Gastrocnemius medialis (tissue), 4 donors: Measurements from ENCODE around the gene C11orf52. TPM values are rescaled to one million over a fixed set of nuclear protein-coding genes. Genes with fewer than 3 reads are reported as not detected.
"Not testable (repeated sequence)": the region's sequence is repeated elsewhere in the genome, so short reads cannot be mapped to it uniquely, and the experiment has no call there.

Source experiments
- ATAC-seq, 2 donors: fragments of 150-250 bp; one replicate each; pipeline ENCODE4 v1.9.1; 2016
- DNase-seq, 2 donors: peaks; one replicate each; pipeline ENCODE4 v3.0.0-alpha.2; 2019
- H3K27ac ChIP-seq, 4 donors: fragments of 200-600 bp; sonication (generic); 1 replicate in 1 of 4; 2 replicates in 3 of 4; pipeline ENCODE4 v1.5.1; 2016 to 2018; ENCODE audit warnings: mild to moderate bottlenecking in 2 of 4, moderate library complexity in 1 of 4
- H3K27me3 ChIP-seq, 3 donors: fragments of 200-600 bp; sonication (generic) in 2 of 3; 1 replicate in 1 of 3; 2 replicates in 2 of 3; pipeline versions ENCODE4 v1.5.1 to v1.6.0; 2016 to 2019; ENCODE audit warnings: mild to moderate bottlenecking in 1 of 3, moderate library complexity in 1 of 3
- H3K36me3 ChIP-seq, 2 donors: fragments of 200-600 bp; sonication (generic) in 1 of 2; one replicate each; pipeline ENCODE4 v1.5.1; 2017 to 2018
- H3K4me1 ChIP-seq, 2 donors: fragments of 200-600 bp; sonication (generic) in 1 of 2; one replicate each; pipeline ENCODE4 v1.5.1; 2016 to 2017; ENCODE audit warnings: mild to moderate bottlenecking in 2 of 2
- H3K4me3 ChIP-seq, 4 donors: fragments of 200-600 bp; sonication (generic) in 3 of 4; 1 replicate in 1 of 4; 2 replicates in 3 of 4; pipeline ENCODE4 v1.5.1; 2016 to 2019; ENCODE audit warnings: mild to moderate bottlenecking in 2 of 4
- H3K9me3 ChIP-seq, 3 donors: fragments of 200-600 bp; sonication (generic) in 2 of 3; 1 replicate in 1 of 3; 2 replicates in 2 of 3; pipeline ENCODE4 v1.5.1; 2016 to 2019
- POLR2A ChIP-seq, 2 donors: fragments of 450-650 bp; IDR thresholded peaks; one replicate each; pipeline ENCODE4 v1.6.1; 2017; ENCODE audit warnings: antibody characterized with exemption in 2 of 2, mild to moderate bottlenecking in 2 of 2, moderate library complexity in 2 of 2
- in situ Hi-C, 4 donors: fragments of 200-750 bp; cut with MboI; loops; one replicate each; pipeline versions ENCODE4 v1.15.0 to v1.8.0; 2017; ENCODE audit warnings: low sequenced_read_pairs in 4 of 4
- intact Hi-C: fragments of 100-400 bp; cut with DNase I; formaldehyde crosslinking; loops from one replicate; pipeline ENCODE4 v1.15.1; 2023; ENCODE audit warnings: low total_unique reads
- total RNA-seq, 4 donors: library from RNA; depleted of rRNA; stranded (reverse); fragments of >200 nt; gene quantifications; one replicate each; pipeline versions ENCODE4 v1.1.0 to v1.2.3, GENCODE V29; 2016
- TF ChIP-seq, protein P1 (sequence below), 5 experiments: fragments of 450-650 bp in 3 of 5; fragments of 200-600 bp in 2 of 5; sonication (generic) in 2 of 5; IDR thresholded peaks in 4 of 5; conservative IDR thresholded peaks in 1 of 5; 1 replicate in 4 of 5; 2 replicates in 1 of 5; pipeline ENCODE4 v1.5.1; 2016 to 2019; ENCODE audit warnings: antibody characterized with exemption in 5 of 5, mild to moderate bottlenecking in 3 of 5, moderate library complexity in 3 of 5

C11orf52 gene
- total RNA-seq, 4 donors from 2014 or later = 6.3 to 23.8 (median 11.9) TPM

DNA sequence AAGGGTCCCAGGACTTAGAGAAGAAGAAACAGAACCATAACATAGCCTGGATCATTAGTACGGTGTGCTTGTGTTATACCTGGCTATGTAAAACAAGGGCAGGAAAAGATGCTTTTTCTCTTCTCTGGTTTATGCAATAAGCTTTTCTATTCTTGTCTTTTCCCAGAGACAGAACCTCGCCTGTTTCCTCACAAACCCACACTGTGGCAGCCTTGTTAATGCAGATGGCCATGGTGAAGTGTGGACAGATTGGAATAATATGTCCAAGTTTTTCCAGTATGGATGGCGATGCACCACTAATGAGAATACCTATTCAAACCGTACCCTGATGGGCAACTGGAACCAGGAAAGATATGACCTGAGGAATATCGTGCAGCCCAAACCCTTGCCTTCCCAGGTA is 36.5 kb upstream of the C11orf52 start:
- no peak overlapping the region for H3K4me3 ChIP-seq
- H3K27me3 ChIP-seq = no peaks in the 10 kb centered on the region
- intact Hi-C loops = no loop called here
- H3K27ac ChIP-seq = no peak overlapping the region
- in situ Hi-C loops = no loop called here
- H3K36me3 ChIP-seq = no peaks in the 10 kb centered on the region
- no peak for DNase-seq
- no peak for TF ChIP-seq POLR2A (IDR thresholded peaks at IDR 0.05)
- TF ChIP-seq, protein P1, sequence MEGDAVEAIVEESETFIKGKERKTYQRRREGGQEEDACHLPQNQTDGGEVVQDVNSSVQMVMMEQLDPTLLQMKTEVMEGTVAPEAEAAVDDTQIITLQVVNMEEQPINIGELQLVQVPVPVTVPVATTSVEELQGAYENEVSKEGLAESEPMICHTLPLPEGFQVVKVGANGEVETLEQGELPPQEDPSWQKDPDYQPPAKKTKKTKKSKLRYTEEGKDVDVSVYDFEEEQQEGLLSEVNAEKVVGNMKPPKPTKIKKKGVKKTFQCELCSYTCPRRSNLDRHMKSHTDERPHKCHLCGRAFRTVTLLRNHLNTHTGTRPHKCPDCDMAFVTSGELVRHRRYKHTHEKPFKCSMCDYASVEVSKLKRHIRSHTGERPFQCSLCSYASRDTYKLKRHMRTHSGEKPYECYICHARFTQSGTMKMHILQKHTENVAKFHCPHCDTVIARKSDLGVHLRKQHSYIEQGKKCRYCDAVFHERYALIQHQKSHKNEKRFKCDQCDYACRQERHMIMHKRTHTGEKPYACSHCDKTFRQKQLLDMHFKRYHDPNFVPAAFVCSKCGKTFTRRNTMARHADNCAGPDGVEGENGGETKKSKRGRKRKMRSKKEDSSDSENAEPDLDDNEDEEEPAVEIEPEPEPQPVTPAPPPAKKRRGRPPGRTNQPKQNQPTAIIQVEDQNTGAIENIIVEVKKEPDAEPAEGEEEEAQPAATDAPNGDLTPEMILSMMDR (IDR thresholded peaks at IDR 0.05 in 4 of 5, conservative IDR thresholded peaks at IDR 0.05 in 1 of 5) = no peak
- ATAC-seq = no peak
- no peaks in the 10 kb centered on the region for H3K9me3 ChIP-seq
- H3K4me1 ChIP-seq = peaks cover 8 to 19% of the 10 kb centered on the region in 2 donors

- DNase-seq, H3K4me3 ChIP-seq, H3K27me3 ChIP-seq, ATAC-seq, H3K4me1 ChIP-seq, in situ Hi-C loops, intact Hi-C loops, H3K27ac ChIP-seq, H3K9me3 ChIP-seq, H3K36me3 ChIP-seq: not testable (repeated sequence)
Observed at GRCh38 chr11:111885053-111885452, 33.7 kb upstream of the C11orf52 start.

DNA sequence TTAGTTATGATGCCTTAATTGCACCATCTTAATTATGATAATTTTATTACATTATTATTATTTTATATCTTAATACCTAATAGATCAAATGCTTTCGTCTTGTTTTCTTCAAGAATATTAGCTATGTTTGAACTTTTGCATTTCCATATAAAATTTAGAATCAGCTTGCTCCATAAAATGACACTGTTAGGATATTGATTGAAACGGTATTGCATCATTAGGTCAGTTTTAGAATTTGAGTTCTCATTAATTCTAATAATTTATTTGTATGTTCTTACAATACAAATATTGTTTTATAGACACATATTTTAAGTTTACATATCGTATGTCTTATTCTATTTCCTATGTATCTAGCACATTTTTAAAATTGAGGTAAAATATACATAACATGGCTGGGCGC is 32.7 kb upstream of the C11orf52 start:
- in situ Hi-C loops (no loop called here), intact Hi-C loops (no loop called here)
- TF ChIP-seq POLR2A (IDR thresholded peaks at IDR 0.05) = no peak
- Histone ChIP-seq H3K36me3 (no peaks in the 10 kb centered on the region), H3K27ac (no peak overlapping the region), H3K4me1 (no peaks in the 10 kb centered on the region), H3K4me3 (no peak overlapping the region), H3K9me3 (no peaks in the 10 kb centered on the region), H3K27me3 (no peaks in the 10 kb centered on the region)
- DNase-seq (no peak), ATAC-seq (no peak)

DNA sequence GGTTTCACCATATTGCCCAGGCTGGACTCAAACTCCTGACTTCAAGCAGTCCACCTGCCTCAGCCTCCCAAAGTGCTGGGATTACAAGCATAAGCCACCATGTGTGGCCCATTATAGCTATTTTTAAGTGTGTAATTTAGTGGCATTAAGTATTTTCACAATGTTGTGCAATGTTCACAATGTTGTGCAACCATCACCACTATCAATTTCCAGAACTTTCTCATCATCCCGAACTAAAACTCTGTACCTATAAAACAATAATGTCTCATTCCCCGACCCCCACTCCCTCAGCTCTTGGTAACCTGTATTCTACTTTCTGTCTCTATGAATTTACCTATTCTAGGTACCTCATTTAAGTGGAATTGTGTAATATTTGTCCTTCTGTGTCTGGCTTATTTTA is 31.9 kb upstream of the C11orf52 start:
- intact Hi-C loops = no loop called here
- no peak for DNase-seq
- TF ChIP-seq POLR2A (IDR thresholded peaks at IDR 0.05) = no peak
- TF ChIP-seq, protein P1 (IDR thresholded peaks at IDR 0.05 in 4 of 5, conservative IDR thresholded peaks at IDR 0.05 in 1 of 5) = no peak
- H3K4me3 ChIP-seq = no peak overlapping the region
- in situ Hi-C loops = no loop called here
- no peaks in the 10 kb centered on the region for H3K36me3 ChIP-seq
- no peaks in the 10 kb centered on the region for H3K9me3 ChIP-seq
- no peaks in the 10 kb centered on the region for H3K27me3 ChIP-seq
- H3K27ac ChIP-seq = no peak overlapping the region
- H3K4me1 ChIP-seq = no peaks in the 10 kb centered on the region
- ATAC-seq = no peak

DNA sequence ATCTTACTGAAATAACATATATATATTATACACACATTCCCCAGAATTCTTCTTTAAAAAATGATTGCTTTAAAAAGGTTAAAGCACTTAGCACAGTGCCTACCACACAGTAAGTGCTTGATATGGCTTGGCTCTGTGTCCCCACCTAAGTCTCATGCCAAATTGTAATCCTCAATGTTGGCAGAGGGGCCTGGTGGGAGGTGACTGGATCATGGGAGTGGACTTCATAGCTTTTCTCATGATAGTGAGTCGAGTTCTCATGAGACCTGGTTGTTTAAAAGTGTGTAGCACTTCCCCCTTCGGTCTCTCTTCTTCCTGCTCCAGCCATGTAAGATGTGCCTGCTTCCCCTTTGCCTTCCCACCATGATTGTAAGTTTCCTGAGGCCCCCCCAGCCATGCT is 13.3 kb upstream of the C11orf52 start:
- Histone ChIP-seq H3K36me3 (peaks cover 0 to 21% of the 10 kb centered on the region in 2 donors), H3K27me3 (no peaks in the 10 kb centered on the region), H3K9me3 (no peaks in the 10 kb centered on the region), H3K4me1 (peaks cover 0 to 26% of the 10 kb centered on the region in 2 donors), H3K4me3 (no peak overlapping the region), H3K27ac (peak overlapping the region; percentile 91 to 97 (median 97))
- no peak for TF ChIP-seq POLR2A (IDR thresholded peaks at IDR 0.05)
- TF ChIP-seq, protein P1 (IDR thresholded peaks at IDR 0.05 in 4 of 5, conservative IDR thresholded peaks at IDR 0.05 in 1 of 5) = no peak
- DNase-seq (no peak), ATAC-seq (no peak)
- intact Hi-C loops = no loop called here
- in situ Hi-C loops = no loop called here

DNA sequence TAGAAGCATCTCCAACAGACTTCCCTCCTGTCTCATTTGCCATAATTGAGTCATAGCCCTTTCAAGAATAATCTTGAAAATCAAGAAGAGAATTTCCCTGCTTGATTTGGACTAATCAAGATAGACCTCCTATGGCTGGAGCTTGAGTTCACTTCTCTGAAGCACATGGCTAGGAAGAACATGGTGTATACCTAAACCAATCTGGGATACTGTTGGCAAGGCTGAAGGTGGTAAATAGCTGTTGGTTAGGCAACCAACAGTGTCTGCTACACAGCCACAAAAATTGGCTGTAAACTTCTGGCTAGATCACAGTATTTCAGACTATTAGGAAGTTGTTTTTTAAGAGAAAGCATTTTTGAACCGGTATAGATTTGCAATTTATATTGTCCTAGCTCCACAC is 12.0 kb upstream of the C11orf52 start:
- peaks cover 0 to 29% of the 10 kb centered on the region in 2 donors for H3K4me1 ChIP-seq
- no peaks in the 10 kb centered on the region for H3K27me3 ChIP-seq
- DNase-seq (peak in 1 of 2 donors; percentile 27), ATAC-seq (peak; percentile 60 to 70)
- no peak overlapping the region for H3K4me3 ChIP-seq
- in situ Hi-C loops (no loop called here), intact Hi-C loops (no loop called here)
- peaks cover 0 to 24% of the 10 kb centered on the region in 2 donors for H3K36me3 ChIP-seq
- H3K9me3 ChIP-seq = no peaks in the 10 kb centered on the region
- peak overlapping the region; percentile 91 to 97 (median 97) for H3K27ac ChIP-seq
- TF ChIP-seq, protein P1 (IDR thresholded peaks at IDR 0.05 in 4 of 5, conservative IDR thresholded peaks at IDR 0.05 in 1 of 5) = no peak
- no peak for TF ChIP-seq POLR2A (IDR thresholded peaks at IDR 0.05)
